GM21381 (cell line): ENCODE results near the gene AGMO.
"Not testable (repeated sequence)": the region's sequence is repeated elsewhere in the genome, so short reads cannot be mapped to it uniquely, and the experiment has no call there.

Experiments used
- ATAC-seq: cut with Tn5 transposase; IDR thresholded peaks from one replicate; pipeline ENCODE4 v1.9.1; 2021; ENCODE audit warnings: mild to moderate bottlenecking, moderate library complexity; ENCODE audit not compliant: unreplicated experiment

AGMO gene

DNA sequence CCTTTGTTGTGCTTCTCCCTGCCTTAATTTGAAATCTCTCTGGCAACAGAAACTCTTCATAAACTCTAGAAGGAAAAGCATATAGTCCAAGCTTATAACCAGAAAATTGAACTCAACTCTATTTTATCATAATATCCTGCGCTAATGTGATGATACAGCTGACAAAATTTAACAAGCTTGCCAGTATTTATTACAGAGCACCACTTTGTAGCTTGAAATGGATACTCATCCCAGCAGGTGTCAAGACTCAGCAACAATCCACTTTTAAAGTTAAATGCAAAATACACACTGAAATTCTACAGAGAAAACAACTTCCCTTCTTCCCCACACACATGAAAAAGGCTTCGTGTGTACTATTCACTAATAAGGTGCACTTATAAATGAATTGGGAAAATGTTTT lies 228.9 kb downstream of the AGMO start:
- no peak for ATAC-seq

DNA sequence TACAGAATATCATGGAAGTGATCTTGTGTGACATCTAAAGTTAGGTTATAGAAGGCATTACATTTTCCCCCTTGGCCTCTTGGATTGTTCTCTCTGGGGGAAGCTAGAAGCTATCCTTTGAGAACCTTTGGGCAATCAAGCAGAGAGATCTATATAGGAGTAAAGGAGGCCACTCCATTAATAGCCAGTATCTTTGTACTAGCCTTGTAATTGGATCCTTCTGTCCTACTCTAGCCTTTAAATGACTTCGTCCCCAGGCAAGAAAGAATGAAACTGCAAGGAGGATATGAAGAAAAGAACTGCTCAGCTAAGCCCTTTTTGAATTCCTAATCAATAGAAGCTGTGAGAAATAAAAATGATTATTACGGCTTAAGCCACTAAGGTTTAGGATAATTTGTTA lies 230.9 kb downstream of the AGMO start:
- no peak for ATAC-seq

DNA sequence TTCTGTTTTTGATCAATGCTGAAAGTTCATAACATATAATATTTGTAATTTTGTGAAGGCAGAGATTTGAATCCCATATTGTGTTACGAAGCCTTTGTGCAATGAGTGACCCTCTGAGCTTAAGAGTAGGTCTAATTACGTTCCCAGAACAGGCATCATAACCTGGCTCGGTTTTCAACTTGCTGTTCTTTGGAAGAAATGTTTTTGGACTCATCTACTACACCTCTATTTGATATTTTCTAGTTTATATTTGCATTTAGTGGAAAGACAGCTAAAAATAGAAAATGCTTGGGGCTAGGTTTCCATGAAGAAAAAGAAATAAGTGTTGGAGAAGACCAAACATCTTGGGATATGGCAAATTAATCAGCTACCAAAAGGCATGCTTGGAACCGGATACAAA lies 234.8 kb downstream of the AGMO start:
- ATAC-seq = no peak

DNA sequence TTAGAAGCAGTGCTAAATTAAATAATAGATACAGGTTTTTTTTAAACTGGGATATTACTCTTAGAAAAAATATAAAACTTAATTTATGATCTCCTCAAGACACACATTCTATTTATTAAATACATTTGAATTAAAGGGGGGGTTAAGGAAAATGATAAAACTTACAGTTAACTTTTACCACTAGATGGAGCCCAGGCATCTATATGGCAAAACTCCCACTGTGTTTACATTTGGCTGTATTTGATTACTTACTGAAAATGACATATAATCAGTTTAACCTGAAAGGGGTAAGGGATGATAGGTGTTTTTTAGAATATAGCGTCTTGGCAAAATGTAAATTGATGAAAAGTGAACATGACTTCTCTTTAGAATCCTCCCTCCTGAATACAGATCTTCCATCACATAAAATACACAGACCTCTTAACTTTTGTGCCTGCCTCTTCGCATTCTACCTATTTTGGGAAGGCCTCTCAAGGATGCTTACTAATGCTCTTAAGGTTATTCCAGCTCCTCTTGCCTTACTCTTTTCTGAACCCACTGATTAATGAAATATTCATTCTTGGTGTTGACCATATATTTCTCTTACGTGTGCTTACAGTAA lies 235.7 kb downstream of the AGMO start:
- no peak for ATAC-seq

DNA sequence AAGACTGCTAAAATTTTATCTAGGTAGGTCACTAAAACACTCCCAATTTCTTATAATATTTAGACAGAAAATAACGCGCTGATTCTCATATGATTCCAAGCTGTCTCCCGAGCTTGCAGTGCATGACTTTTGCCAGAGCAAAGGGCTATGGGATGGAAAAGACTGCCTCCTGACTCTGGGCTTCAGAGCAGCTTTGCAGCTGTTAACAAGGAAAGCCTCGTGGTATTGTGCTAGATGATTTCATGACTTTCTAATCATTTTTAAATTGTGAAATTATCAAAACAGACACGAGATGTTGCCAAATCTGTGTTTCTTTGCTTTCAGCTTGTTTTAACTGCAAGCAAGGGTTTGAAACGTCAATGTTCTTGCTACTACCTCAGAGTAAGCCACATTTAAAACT lies 238.3 kb downstream of the AGMO start:
- ATAC-seq = no peak

DNA sequence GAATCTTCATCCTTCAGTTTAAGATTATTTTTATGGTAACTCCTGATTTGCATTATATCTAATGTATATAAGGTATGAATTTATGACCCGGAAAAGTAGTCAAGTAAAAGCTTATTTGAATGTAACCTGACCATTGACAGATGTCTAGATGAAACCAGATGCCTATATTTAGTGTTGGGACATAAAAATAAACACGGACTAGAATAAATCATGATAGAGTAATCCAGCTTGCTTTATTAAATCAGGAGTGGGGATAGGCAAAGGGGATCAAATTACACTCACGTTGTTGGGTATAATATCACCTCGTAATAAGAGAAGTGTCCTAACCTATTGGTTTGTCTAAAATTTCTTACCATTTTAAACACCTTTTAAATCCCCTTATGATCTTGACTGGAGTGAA lies 244.6 kb downstream of the AGMO start:
- no peak for ATAC-seq

DNA sequence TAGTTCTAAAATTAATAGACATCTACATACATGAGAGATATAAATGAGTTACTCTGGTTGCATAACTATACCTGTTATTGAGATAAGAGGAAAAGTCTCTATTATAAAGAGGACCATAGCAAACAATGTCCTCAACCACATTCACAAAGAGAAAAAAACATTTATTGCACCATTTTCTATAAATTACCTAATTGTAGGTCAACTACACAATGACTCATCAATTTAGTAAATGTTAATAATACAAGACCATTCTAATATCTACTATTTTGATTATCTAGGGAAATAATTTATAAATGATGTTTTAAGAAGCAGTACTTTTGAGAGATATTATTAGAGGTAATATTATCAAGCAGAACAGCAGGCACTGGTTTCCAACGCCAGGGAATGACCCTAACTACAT lies 246.1 kb downstream of the AGMO start:
- ATAC-seq = no peak

DNA sequence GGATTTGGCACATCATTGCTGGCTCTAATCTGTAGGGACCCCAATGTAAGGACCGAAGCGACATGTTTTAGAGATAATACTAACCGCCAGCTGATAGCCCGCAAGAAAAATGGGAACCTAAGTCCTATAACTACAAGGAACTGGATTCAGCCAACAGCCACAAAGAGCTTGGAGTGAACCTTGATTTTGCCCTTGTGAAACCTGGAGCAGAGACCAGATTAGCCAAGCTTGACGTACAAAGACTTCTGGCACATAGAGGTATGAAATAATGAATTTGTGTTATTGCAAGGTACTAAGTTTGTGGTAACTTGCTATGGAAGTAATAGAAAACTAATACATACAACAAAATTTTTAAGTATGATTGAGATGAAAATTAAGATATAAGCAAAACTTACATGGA lies 246.9 kb downstream of the AGMO start:
- no peak for ATAC-seq

DNA sequence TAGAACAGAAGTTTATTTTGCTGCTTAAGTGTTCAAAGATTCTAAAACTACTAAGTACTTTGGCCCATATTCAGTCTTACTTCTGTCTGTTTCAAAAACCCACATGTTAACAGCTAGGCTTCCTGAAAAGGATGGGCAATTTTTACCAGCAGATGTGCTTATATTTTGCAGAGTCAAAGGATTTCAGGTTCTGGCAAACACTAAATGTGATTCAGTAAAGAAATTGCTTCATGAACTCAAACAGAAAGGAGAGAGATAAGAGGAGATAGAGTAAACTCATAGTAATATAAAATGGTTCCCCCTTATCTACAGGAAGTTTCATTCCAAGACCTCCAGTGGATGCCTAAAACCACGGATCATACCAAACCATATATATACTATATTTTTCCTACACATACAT lies 248.5 kb downstream of the AGMO start:
- ATAC-seq = no peak

DNA sequence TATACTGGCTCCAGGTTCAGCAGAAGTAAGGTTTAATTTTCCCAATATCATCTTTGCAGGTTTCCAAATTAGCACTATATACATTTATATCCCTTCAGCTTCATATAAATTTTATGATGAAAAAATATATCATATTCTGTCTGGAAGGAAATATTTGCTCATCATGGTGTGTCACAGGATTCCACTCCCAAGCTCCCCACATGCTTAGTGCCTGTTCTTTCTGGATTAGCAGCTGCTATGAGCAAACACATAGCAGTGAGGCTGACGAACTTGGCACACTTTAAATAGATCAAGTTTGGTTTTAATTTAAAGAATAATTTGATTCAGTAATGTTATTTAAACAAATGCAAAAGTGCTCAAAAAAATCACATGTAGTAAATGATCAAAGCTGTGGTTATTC lies 251.9 kb downstream of the AGMO start:
- no peak for ATAC-seq

DNA sequence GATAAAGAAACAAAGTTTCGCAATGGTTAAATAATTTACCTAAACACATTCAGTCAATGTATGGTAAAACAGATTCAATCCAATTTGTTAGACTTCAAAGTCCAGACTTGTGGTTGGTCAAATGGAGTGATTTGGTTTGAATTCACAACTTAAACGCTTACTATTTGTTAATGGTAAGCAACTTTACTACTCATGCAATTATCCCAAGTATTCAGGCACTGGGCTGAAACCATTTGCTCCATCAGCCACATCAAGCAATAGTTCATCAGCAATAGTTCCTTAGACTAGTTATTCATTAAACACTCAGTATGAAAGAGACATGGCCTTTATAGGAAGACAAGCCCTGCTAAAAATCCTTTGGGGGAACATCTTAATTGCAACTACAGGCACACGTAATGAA lies 253.0 kb downstream of the AGMO start:
- ATAC-seq = no peak

DNA sequence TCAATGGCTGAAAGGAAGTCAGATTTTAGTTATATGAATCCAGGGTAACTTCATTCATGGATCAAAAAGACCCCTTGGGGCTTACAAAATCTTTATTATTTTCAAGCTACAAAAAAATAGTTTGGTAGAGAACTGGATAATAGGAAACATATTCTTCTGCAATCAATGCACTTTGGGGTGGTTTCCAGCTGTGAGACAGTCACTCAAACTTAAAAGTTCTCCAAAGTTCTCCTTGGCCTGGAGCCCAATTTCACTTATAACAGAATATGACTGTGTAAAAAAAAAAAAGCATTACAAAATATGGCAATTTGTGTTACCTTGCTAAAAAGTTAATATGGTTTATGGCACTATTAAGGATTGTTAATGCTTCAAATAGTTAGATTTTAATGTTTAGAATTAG lies 255.5 kb downstream of the AGMO start:
- ATAC-seq = no peak

DNA sequence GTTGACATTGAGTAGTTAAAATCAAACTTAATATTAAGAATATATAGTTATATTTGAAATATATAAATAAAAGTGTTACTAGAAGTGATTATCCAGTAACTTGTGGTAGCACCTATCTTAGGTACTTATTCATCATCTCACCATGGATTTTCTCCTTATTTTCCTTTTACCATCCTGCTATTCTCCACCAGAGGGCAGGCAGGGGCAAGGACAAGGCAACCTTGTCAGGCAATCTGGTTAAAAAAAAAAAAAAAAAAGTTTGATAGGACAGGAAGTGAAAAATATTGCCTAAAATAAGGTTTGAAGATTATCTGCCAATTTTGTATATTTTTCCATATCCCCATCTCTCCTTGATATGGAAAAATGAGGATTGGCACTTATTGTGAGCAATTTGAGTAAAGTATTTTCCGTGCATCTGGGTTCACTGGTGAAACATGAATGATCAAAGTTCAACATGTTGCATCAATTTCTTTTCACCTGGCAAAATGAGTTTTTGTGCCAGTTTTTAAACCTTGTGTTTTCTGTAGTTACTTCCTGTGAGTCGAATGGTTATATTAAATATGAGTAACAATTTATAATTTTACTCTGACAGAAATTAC lies 256.7 kb downstream of the AGMO start:
- no peak for ATAC-seq

DNA sequence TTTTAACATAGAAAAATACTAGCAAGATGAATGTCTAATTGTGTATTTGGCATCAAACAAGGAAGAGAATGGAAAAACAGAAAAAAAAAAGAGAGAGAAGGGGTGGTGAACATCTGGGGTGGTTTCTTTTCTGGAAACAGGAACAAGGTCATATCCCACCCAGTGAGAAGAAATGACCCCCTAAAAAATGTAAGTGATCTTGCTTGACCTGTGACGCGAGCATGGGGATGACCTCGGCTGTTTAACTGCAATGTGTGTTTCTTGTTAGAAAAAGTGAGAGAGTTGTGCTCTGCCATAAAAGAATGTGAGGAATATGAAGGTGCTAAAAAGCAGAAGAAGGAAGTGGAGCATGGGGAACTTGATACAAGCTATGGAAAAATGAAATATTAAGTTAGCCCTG lies 258.5 kb downstream of the AGMO start:
- no peak for ATAC-seq

DNA sequence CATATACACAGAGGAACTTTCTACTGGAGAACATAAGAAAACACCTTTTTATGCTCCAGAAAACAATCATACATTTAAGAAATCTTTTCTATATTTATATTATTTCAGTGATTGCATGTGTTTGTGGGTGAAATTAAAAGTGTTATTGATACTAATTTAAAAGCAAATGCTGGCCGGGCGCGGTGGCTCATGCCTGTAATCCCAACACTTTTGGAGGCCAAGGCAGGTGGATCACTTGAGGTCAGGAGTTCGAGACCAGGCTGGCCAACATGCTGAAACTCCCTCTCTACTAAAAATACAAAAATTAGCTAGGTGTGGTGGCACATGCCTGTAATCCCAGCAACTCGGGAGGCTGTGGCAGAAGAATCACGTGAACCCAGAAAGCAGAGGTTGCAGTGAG lies 260.8 kb downstream of the AGMO start:
- ATAC-seq = not testable (repeated sequence)

DNA sequence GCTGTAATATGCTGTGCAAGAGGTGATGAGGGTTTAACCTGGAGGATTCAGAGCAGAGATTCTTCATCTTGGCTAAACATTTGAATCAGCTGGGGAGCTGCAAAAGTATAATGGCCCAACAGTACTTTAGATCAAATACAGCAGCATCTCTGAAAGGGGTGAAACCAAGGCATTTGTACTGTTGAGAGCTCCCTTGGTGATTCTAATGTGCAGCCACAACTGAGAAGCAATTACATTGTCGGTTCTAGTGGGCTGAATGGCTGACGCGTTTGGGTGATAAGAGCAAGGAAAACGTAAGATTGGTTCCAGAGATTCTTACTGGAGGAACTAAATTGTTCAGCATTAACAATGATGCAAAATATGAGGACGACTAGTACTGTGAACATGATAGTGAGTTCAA lies 269.7 kb downstream of the AGMO start:
- ATAC-seq = no peak

DNA sequence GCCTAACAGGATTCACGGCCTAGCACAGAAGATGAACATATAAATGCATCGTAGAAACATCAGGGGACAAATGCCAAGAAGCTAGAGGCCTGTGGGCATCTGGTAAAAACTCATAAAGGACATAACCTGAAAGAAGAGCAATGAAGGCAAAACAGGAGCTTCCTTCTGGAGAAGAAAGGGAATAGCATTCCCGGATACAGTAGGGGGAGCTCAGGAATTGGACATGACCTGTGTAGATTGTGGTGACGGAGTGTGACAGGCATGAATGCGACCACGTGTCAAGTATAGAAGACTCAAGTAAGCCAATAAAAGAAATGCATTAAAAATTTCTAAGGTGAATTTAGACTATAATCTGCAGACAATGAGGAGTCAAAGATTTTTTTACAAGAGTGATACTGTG lies 270.1 kb downstream of the AGMO start:
- ATAC-seq = no peak

DNA sequence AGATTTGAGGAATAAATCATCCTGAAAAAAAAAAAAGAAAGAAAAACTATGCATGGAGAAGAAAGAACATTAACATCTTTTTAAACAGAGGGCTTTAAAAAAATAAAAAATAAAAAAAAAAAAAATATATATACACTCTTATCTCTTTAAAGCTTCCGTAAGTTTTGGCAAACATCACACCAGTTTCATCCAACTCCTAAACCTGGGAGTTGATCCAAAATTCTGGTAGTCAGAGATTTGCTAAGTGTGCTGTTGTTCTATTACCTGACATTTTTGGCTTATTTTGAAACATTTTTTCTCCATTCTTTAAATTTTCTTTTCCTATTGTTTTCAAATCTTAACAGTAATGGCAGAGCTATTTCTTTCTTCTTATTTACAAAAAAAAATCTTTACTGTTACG lies 273.1 kb downstream of the AGMO start:
- no peak for ATAC-seq

DNA sequence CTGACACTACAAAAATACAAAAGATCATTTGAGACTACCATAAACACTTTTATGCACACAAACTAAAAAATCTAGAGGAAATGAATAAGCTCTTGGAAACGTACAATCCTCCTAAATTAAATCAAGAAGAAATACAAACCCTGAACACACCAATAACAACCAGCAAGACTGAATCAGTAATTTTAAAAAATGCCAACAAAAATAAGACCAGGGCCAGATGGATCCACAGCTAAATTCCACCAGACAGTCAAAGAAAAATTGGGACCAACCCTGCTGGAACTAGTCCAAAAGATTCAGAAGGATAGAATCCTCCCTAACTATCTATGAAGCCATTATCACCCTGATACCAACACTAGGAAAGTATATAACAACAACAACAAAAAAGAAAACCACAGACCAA lies 277.4 kb downstream of the AGMO start:
- no peak for ATAC-seq

DNA sequence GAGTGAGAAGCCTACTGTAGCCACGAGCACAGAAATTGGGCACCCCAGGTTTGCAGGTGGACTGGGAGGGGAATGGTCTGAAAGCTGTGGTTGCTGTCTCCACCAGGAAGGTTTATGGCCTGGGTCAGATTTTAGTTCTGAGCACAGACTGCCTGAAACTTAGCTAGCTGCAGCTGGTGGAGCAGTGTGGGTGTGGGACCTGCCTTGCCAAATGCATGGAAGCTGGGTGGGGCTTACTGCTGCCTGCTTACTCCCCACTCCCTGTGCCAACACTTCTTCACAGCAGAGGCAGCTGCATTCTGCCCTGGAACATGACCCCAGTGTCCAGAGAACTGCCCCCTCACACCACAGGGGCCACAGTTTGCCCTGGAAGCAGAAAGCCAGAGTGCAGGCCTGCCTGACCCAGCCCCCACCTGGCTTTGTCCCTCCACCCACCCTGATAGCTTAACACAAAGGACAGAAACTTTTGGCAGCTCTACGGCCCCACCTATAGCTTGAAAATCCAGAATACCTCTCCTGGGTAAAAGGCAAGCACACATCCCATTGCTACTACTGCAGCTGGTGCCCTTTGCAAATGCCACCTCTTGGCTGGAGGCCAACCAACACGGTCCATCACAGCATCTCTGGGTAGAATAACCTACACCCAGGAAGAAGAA lies 281.6 kb downstream of the AGMO start:
- no peak for ATAC-seq

DNA sequence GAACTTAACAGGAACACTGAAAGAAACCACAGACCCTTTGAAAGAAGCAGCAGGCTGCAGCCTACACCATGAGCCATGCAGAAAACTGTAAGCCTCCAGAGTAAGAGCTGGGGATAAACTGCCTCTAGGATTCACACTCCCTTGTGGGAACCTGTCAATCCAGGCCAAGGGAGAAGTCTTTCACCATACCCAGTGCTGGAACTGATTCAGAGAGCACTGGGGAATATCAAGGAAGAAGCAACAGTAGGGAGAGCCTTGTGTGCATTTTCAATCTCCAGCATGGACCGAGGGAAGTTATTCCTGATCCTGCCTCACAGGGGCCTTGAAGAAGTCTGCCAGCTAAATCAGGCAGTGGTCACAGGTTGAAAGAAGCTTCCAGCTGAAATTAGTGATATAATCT lies 282.2 kb downstream of the AGMO start:
- no peak for ATAC-seq

DNA sequence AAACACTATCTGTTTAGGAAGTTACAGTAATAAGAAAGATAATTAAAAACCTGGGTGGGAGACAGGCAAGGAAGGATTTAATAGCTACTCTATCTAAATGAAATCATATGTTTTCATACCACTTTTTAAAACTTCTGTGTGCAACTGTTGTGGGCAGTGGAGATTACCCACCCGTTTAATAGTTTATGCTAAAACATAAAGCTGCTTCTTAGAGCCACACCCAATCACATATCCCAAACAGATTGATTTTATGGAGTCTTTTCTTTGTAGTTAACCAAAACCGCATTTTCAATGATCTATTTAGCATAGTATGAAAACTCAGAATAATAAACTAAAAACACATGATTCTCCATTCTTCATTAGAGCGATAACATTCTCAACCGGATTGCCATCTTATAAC lies 304.1 kb downstream of the AGMO start:
- no peak for ATAC-seq

DNA sequence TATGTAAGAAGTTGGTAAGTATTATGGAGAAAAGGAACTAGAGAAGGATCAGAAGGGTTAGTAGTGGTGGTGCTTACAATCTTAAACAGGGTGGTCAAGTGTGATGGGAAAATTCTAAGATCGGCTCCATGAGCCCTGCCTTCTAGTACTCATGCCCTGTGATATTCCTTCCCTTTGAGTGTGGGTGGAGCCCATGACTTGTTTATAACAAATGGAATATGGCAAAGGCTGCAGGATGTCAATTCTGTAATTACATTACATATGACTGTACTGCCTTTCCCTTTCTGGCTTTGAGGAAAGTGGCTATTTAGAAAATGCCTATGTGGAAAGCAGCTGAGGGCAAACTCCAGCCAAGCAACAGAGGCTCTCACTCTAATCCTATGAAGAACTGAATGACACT lies 309.6 kb downstream of the AGMO start:
- ATAC-seq = no peak
